Neutrophil (primary cell): ENCODE measurements around the gene MRPS10.
A peak's percentile ranks its signal among the peaks of the same experiment; 100 is the strongest.
"Not testable (repeated sequence)": the region's sequence is repeated elsewhere in the genome, so short reads cannot be mapped to it uniquely, and the experiment has no call there.

Experiments used
- H3K27ac ChIP-seq: fragments of 200-600 bp; sonication (generic); 2 replicates; pipeline ENCODE4 v1.5.1; 2016; ENCODE audit warnings: mild to moderate bottlenecking, moderate library complexity
- H3K27me3 ChIP-seq: fragments of 200-600 bp; sonication (generic); 2 replicates; pipeline ENCODE4 v1.6.0; 2016; ENCODE audit warnings: mild to moderate bottlenecking
- H3K36me3 ChIP-seq: fragments of 200-600 bp; sonication (generic); 2 replicates; pipeline ENCODE4 v1.5.1; 2017
- H3K4me1 ChIP-seq, 2 experiments: fragments of 200-600 bp in 1 of 2; sonication (generic) in 1 of 2; 1 replicate in 1 of 2; 2 replicates in 1 of 2; pipeline versions ENCODE4 v1.5.1 to v1.6.1; 2013 to 2016; ENCODE audit warnings: low read depth in 1 of 2, low read length in 1 of 2, mild to moderate bottlenecking in 1 of 2, moderate library complexity in 1 of 2; ENCODE audit not compliant: control insufficient read depth in 1 of 2, insufficient read depth in 1 of 2
- H3K4me3 ChIP-seq, 2 experiments: fragments of 200-600 bp in 1 of 2; sonication (generic) in 1 of 2; 1 replicate in 1 of 2; 2 replicates in 1 of 2; pipeline ENCODE4 v1.5.1; 2013 to 2016; ENCODE audit warnings: low read depth in 1 of 2, low read length in 1 of 2, mild to moderate bottlenecking in 1 of 2, moderate library complexity in 1 of 2
- H3K9me3 ChIP-seq: fragments of 200-600 bp; sonication (generic); 2 replicates; pipeline ENCODE4 v1.5.1; 2016
- CTCF ChIP-seq: fragments of 200-600 bp; sonication (generic); IDR thresholded peaks from 2 replicates; pipeline ENCODE4 v1.5.1; 2016; ENCODE audit warnings: antibody characterized with exemption

The MRPS10 gene

GRCh38 chr6:42221546-42221945 lies 3.9 kb upstream of the MRPS10 start:
- TF ChIP-seq CTCF, result no peak
- Histone ChIP-seq H3K27me3 (no peaks in the 10 kb centered on the region), H3K36me3 (peaks cover 7% of the 10 kb centered on the region), H3K4me1 (peaks cover 15 to 18% of the 10 kb centered on the region in 2 experiments), H3K4me3 (no peak overlapping the region), H3K9me3 (no peaks in the 10 kb centered on the region), H3K27ac (no peak overlapping the region)

GRCh38 chr6:42220807-42221206 lies 3.1 kb upstream of the MRPS10 start:
- TF ChIP-seq CTCF, result no peak
- H3K36me3 ChIP-seq, result no peaks in the 10 kb centered on the region
- peaks cover 18 to 19% of the 10 kb centered on the region in 2 experiments for H3K4me1 ChIP-seq
- no peaks in the 10 kb centered on the region for H3K27me3 ChIP-seq
- H3K27ac ChIP-seq, result no peak overlapping the region
- no peak overlapping the region for H3K4me3 ChIP-seq
- H3K9me3 ChIP-seq, result no peaks in the 10 kb centered on the region

GRCh38 chr6:42217157-42217518 lies 523 bp downstream of the MRPS10 start:
- Histone ChIP-seq H3K4me1 (peaks cover 18 to 19% of the 10 kb centered on the region in 2 experiments), H3K4me3 (peak overlapping the region; percentile 87 to 94), H3K27ac (peak overlapping the region; percentile 75), H3K9me3 (no peaks in the 10 kb centered on the region), H3K36me3 (peaks cover 20% of the 10 kb centered on the region), H3K27me3 (no peaks in the 10 kb centered on the region)
- TF ChIP-seq CTCF, result no peak

GRCh38 chr6:42216495-42216894 lies 1.2 kb downstream of the MRPS10 start:
- H3K4me3 ChIP-seq, H3K27me3 ChIP-seq, H3K9me3 ChIP-seq, H3K27ac ChIP-seq: not testable (repeated sequence)
- peaks cover 18 to 19% of the 10 kb centered on the region in 2 experiments for H3K4me1 ChIP-seq
- H3K36me3 ChIP-seq, result peaks cover 26% of the 10 kb centered on the region

- H3K4me1 ChIP-seq, result peaks cover 11 to 12% of the 10 kb centered on the region in 2 experiments
- no peaks in the 10 kb centered on the region for H3K9me3 ChIP-seq
- no peaks in the 10 kb centered on the region for H3K27me3 ChIP-seq
- peaks cover 64% of the 10 kb centered on the region for H3K36me3 ChIP-seq
- H3K27ac ChIP-seq, result no peak overlapping the region
- no peak for TF ChIP-seq CTCF
- no peak overlapping the region for H3K4me3 ChIP-seq
Observed at GRCh38 chr6:42212442-42212841, 5.2 kb downstream of the MRPS10 start.

GRCh38 chr6:42211726-42212125 lies 5.9 kb downstream of the MRPS10 start:
- Histone ChIP-seq H3K4me1 (peaks cover 3 to 5% of the 10 kb centered on the region in 2 experiments), H3K4me3 (no peak overlapping the region), H3K36me3 (peaks cover 69% of the 10 kb centered on the region), H3K27ac (no peak overlapping the region), H3K27me3 (no peaks in the 10 kb centered on the region), H3K9me3 (no peaks in the 10 kb centered on the region)
- TF ChIP-seq CTCF, result no peak
